ENCODE data around the gene LPCAT3.

The LPCAT3 gene

DNA sequence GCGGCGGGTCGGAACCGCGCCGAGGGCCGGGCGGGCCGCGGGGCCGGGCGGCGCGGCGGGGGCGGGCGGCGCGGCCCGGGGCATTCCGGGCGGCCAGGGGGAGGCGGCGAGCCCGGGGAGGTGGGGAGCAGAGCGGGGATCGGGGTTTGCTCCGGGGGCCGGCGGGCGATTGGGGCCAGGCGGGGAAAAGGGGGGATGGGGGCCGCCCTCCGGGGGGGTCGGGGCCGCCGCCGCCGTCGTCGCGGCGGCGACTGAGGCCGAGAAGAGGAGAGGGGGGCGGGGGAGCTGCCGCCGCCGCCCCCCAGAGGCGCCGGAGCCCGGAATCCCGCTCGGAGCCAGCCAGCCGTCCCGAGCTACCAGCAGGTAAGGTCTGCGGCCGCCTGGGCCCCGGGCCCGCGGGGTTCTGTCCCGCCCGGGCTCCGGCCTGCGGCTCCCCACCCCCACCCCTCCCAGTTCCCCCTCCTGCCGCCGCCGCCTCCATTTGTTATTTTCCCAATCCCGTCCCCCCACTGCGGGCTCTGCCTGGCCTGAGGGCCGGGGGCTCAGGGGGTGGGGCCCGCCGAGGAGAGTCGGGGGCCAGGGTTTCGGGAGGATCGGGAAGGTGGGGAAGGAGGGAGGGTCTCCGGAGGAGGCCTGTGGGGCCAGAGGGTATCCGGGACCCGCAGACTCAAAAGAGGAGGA is 90.1 kb downstream of the LPCAT3 start:
- DNase-seq = no peak

DNA sequence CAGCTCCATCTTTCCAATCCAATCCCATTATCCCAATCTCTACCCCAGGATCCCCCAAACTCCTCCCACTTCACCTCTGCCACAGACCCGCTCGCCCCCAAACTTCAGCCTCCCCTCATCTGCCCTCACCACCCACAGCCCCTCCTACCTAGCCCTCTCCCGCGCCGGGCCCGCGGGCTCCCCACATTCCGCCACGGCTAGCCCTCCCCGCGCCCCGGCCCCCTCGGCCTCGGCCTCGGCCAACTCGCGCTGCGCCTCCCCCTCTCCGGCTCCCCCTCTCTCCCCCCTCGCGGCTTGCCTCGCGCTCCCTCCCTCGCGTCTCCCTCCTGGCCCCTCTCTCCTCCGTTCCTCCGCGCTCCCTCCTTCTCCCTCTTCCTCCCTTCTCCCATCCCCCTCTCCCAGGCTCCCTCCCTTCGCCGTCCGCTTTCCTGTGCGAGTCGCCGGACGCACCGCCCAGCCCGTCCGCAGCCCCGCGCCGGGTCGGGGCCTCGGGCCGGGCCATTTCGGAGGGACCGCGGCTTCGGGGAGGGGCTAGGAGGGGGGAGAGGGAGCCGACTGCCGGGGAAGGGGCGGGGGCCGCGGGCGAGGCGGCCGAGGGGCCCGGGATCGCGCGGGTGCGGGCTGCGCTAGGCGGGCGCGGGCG is 90.8 kb downstream of the LPCAT3 start, which contains the start of gene ATN1:
Gene ATN1, plus strand, starts transcription at position 581 of the 643 bp plus-strand sequence. CDS start 6,043 bp downstream, outside the sequence.
- no peak for DNase-seq
- in situ Hi-C loops (cut with MboI; ENCODE audit: low pct_unique_long_range_greater_than_20kb, low sequenced_read_pairs) = no loop called here

More for the DNA sequence above, 90.1 kb downstream of the LPCAT3 start:
- in situ Hi-C loops (cut with MboI; ENCODE audit: low pct_unique_long_range_greater_than_20kb, low sequenced_read_pairs) = no loop called here
